GM06990 (cell line): ENCODE measurements around the gene TAF3.
"Not testable (repeated sequence)": the region's sequence is repeated elsewhere in the genome, so short reads cannot be mapped to it uniquely, and the experiment has no call there.

Experiments used
- DNase-seq: peaks from one replicate; pipeline ENCODE4 v3.0.0-alpha.2; 2011; ENCODE audit not compliant: insufficient read length; ENCODE audit errors: extremely low read depth
- H3K27me3 ChIP-seq: replicated peaks from 2 replicates; pipeline ENCODE4 v1.6.0; 2011; ENCODE audit warnings: low read length; ENCODE audit not compliant: control insufficient read depth, insufficient read depth
- H3K36me3 ChIP-seq: 2 replicates; pipeline ENCODE4 v1.5.1; 2011; ENCODE audit warnings: low read length; ENCODE audit not compliant: control insufficient read depth, insufficient read depth
- H3K4me3 ChIP-seq: replicated peaks from 2 replicates; pipeline ENCODE4 v1.5.1; 2011; ENCODE audit warnings: low read depth, mild to moderate bottlenecking, control low read depth, low read length
- CTCF ChIP-seq: IDR thresholded peaks from 2 replicates; pipeline ENCODE4 v1.5.1; 2011; ENCODE audit warnings: low read length, control low read depth, mild to moderate bottlenecking, inconsistent platforms; ENCODE audit not compliant: insufficient read depth, poor library complexity, severe bottlenecking

The TAF3 gene

DNA sequence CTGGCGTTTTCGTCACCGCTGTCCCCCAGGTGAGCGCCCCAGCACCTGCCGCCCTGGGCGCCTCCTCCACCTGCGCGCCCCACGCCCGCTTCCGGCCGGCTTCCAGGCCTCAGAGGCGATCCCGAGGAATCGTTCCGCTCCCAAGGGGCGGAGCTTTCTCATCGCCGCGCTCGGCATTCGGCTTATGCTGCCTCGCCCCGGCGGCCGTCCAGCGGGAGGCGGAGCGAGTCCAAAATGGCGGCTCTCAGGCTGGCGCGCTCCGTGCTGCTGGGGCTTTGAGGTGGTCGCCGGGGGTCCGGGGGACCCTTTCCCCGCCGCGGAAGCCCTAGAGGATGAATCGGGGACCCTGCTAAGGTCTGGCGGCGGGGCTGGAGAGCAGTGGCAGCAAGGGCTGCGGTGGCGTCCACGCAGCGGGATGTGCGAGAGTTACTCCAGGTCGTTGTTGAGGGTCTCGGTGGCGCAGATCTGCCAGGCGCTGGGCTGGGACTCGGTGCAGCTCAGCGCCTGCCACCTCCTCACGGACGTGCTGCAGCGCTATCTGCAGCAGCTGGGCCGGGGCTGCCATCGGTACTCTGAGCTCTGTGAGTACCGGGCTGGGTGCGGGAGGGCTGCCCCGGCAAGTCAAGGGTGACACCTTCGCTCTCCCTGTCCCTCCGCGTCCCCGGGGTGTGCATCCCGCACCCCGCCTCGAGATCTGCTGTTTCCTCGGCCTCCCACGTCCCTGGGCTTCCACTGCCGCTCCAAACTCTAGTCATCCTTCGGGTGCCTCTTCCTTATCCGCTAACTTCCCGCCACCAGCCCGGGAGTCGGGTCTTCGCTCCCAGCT, at the start of gene TAF3:
TSS of gene TAF3 (plus strand) at position 211 of the 826 bp plus-strand sequence. CDS start at position 416, 205 bp downstream.
- DNase-seq, result peak; percentile 91
- TF ChIP-seq CTCF, result no peak
- H3K4me3 ChIP-seq, result peak within 1 kb of the TSS; percentile 94
- H3K27me3 ChIP-seq, result no peaks in the 10 kb centered on the region
- no peaks in the 10 kb centered on the region; the same call in 1 of the 2 replicates for H3K36me3 ChIP-seq

- DNase-seq, result no peak
- Histone ChIP-seq H3K4me3 (no peak overlapping the region), H3K27me3 (no peaks in the 10 kb centered on the region), H3K36me3 (peaks cover 9% of the 10 kb centered on the region)
- TF ChIP-seq CTCF, result no peak
Measured at GRCh38 chr10:7773845-7774801, 44.2 kb upstream of the TAF3 start.

- TF ChIP-seq CTCF, result no peak
- Histone ChIP-seq H3K27me3 (no peaks in the 10 kb centered on the region), H3K4me3 (no peak overlapping the region), H3K36me3 (peaks cover 8% of the 10 kb centered on the region)
- DNase-seq, result no peak
Measured at GRCh38 chr10:7776777-7777176, 41.5 kb upstream of the TAF3 start.

- not testable (repeated sequence) for H3K36me3 ChIP-seq, H3K27me3 ChIP-seq, H3K4me3 ChIP-seq, DNase-seq
Measured at GRCh38 chr10:7782194-7782593, 36.1 kb upstream of the TAF3 start.

- Histone ChIP-seq H3K27me3 (no peaks in the 10 kb centered on the region), H3K36me3 (peaks cover 2% of the 10 kb centered on the region), H3K4me3 (peak overlapping the region; percentile 87)
- TF ChIP-seq CTCF, result no peak
- no peak for DNase-seq
Measured at GRCh38 chr10:7786430-7786829, 31.9 kb upstream of the TAF3 start.
